ENCODE results near the gene RGL2. TPM values are rescaled to one million over a fixed set of nuclear protein-coding genes. Genes with fewer than 3 reads are reported as not detected.

Gene RGL2
- total RNA-seq, 2 donors from 2014 or later: 85.6 to 98.0 TPM

DNA sequence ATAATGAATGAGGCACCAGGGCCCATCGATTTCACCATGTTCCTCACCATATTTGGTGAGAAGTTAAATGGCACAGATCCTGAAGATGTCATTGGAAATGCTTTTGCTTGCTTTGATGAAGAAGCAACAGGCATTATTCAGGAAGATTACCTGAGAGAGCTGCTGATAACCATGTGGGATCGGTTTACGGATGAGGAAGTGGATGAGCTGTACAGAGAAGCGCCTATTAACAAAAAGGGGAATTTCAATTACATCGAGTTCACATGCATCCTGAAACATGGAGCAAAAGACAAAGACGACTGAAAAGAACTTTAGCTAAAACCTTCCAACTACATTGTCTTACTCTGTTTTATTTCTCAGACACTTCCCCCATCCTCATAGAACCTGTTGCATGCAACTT lies 40.5 kb upstream of the RGL2 start:
- H3K27me3 ChIP-seq (ENCODE audit: control insufficient read depth, insufficient read depth, low read length, poor library complexity, severe bottlenecking): no peaks in the 10 kb centered on the region
- H3K27me3 Mint-ChIP-seq (ENCODE audit: insufficient read depth): peaks cover 4% of the 10 kb centered on the region
- H3K9me3 ChIP-seq (ENCODE audit: control insufficient read depth, low read length): no peaks in the 10 kb centered on the region
- H3K4me1 Mint-ChIP-seq: no peaks in the 10 kb centered on the region
- no peak overlapping the region for H3K9ac ChIP-seq (ENCODE audit: extremely low read depth, low read length, poor library complexity, severe bottlenecking)
- H3K27ac ChIP-seq (ENCODE audit: low read depth, low read length): no peak overlapping the region
- H3K27ac Mint-ChIP-seq: no peak overlapping the region
- WGBS, 2 experiments (ENCODE audit: insufficient coverage in 1 of 2, insufficient read length in 1 of 2): 89 to 96% methylated on average over 6 of the region's 6 CpGs
- H3K36me3 ChIP-seq (ENCODE audit: control insufficient read depth, insufficient read depth, low read length): no peaks in the 10 kb centered on the region
- no peaks in the 10 kb centered on the region for H3K9me3 Mint-ChIP-seq
- no peaks in the 10 kb centered on the region for H3K36me3 Mint-ChIP-seq (ENCODE audit: low read depth)
- no peak overlapping the region for H3K4me3 ChIP-seq (ENCODE audit: low read length)
- no peaks in the 10 kb centered on the region for H3K4me1 ChIP-seq (ENCODE audit: control insufficient read depth, insufficient read depth, low read length)
- TF ChIP-seq, protein P1, sequence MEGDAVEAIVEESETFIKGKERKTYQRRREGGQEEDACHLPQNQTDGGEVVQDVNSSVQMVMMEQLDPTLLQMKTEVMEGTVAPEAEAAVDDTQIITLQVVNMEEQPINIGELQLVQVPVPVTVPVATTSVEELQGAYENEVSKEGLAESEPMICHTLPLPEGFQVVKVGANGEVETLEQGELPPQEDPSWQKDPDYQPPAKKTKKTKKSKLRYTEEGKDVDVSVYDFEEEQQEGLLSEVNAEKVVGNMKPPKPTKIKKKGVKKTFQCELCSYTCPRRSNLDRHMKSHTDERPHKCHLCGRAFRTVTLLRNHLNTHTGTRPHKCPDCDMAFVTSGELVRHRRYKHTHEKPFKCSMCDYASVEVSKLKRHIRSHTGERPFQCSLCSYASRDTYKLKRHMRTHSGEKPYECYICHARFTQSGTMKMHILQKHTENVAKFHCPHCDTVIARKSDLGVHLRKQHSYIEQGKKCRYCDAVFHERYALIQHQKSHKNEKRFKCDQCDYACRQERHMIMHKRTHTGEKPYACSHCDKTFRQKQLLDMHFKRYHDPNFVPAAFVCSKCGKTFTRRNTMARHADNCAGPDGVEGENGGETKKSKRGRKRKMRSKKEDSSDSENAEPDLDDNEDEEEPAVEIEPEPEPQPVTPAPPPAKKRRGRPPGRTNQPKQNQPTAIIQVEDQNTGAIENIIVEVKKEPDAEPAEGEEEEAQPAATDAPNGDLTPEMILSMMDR (conservative IDR thresholded peaks at IDR 0.05): no peak
- no peak overlapping the region for H3K4me3 Mint-ChIP-seq
- DNase-seq: no peak

DNA sequence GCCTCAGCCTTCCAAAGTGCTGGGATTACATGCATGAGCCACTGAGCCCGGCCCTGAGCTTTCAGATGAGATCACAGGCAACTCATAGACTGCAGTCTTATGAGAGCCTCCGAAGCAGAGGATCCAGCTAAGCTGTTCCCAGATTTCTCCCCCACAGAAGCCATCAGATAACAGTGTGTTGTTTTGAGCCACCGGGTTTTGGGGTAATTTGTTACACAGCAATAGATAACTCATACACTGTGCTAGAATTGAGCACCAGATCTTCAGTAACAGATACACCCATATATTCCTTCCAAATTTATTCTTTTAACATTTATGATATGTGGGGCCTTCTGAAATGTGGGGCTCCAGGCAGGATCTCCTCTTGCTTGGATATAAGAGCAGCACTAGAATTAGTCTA lies 37.8 kb upstream of the RGL2 start:
- no peaks in the 10 kb centered on the region for H3K36me3 ChIP-seq (ENCODE audit: control insufficient read depth, insufficient read depth, low read length)
- no peak overlapping the region for H3K27ac Mint-ChIP-seq
- no peak overlapping the region for H3K27ac ChIP-seq (ENCODE audit: low read depth, low read length)
- no peaks in the 10 kb centered on the region for H3K4me1 ChIP-seq (ENCODE audit: control insufficient read depth, insufficient read depth, low read length)
- 94 to 97% methylated on average over 3 of the region's 3 CpGs for WGBS, 2 experiments (ENCODE audit: insufficient coverage in 1 of 2, insufficient read length in 1 of 2)
- TF ChIP-seq, protein P1 (conservative IDR thresholded peaks at IDR 0.05): no peak
- H3K9me3 Mint-ChIP-seq: no peaks in the 10 kb centered on the region
- H3K27me3 ChIP-seq (ENCODE audit: control insufficient read depth, insufficient read depth, low read length, poor library complexity, severe bottlenecking): no peaks in the 10 kb centered on the region
- no peak overlapping the region for H3K4me3 ChIP-seq (ENCODE audit: low read length)
- H3K27me3 Mint-ChIP-seq (ENCODE audit: insufficient read depth): peaks cover 2% of the 10 kb centered on the region
- no peaks in the 10 kb centered on the region for H3K9me3 ChIP-seq (ENCODE audit: control insufficient read depth, low read length)
- no peak overlapping the region for H3K9ac ChIP-seq (ENCODE audit: extremely low read depth, low read length, poor library complexity, severe bottlenecking)
- H3K36me3 Mint-ChIP-seq (ENCODE audit: low read depth): no peaks in the 10 kb centered on the region
- no peaks in the 10 kb centered on the region for H3K4me1 Mint-ChIP-seq
- no peak for DNase-seq
- no peak overlapping the region for H3K4me3 Mint-ChIP-seq

DNA sequence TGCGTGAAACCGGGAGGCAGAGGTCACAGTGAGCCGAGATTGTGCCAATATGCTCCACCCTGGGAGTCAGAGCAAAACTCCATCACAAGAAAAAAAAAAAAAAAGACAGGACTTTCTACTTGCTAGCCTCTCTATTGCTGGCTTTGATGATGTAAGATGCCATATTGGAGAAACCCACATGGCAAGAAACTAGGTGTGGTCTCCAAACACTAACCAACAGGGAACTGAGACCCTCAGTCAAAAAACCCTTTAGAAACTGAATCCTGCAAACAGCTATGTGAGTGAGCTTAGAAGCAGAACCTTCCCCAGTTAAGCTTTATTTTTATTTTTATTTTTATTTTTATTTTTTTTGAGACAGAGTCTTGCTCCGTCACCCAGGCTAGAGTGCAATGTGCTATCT lies 37.2 kb upstream of the RGL2 start:
- H3K27ac ChIP-seq (ENCODE audit: low read depth, low read length): no peak overlapping the region
- no peaks in the 10 kb centered on the region for H3K9me3 ChIP-seq (ENCODE audit: control insufficient read depth, low read length)
- peaks cover 2% of the 10 kb centered on the region for H3K27me3 Mint-ChIP-seq (ENCODE audit: insufficient read depth)
- no peak overlapping the region for H3K4me3 ChIP-seq (ENCODE audit: low read length)
- H3K27ac Mint-ChIP-seq: no peak overlapping the region
- H3K27me3 ChIP-seq (ENCODE audit: control insufficient read depth, insufficient read depth, low read length, poor library complexity, severe bottlenecking): no peaks in the 10 kb centered on the region
- WGBS, 2 experiments (ENCODE audit: insufficient coverage in 1 of 2, insufficient read length in 1 of 2): 84 to 95% methylated on average over 3 to 4 of the region's 4 CpGs
- no peaks in the 10 kb centered on the region for H3K4me1 ChIP-seq (ENCODE audit: control insufficient read depth, insufficient read depth, low read length)
- TF ChIP-seq, protein P1 (conservative IDR thresholded peaks at IDR 0.05): no peak
- H3K9ac ChIP-seq (ENCODE audit: extremely low read depth, low read length, poor library complexity, severe bottlenecking): no peak overlapping the region
- no peaks in the 10 kb centered on the region for H3K36me3 Mint-ChIP-seq (ENCODE audit: low read depth)
- no peak overlapping the region for H3K4me3 Mint-ChIP-seq
- H3K4me1 Mint-ChIP-seq: no peaks in the 10 kb centered on the region
- H3K9me3 Mint-ChIP-seq: no peaks in the 10 kb centered on the region
- no peak for DNase-seq
- H3K36me3 ChIP-seq (ENCODE audit: control insufficient read depth, insufficient read depth, low read length): no peaks in the 10 kb centered on the region

All from endodermal cell (in vitro differentiated cells).